HepG2 (cell line): ENCODE measurements around the gene ING2. TPM values are rescaled to one million over a fixed set of nuclear protein-coding genes. Genes with fewer than 3 reads are reported as not detected.

ENCODE experiments used
- ATAC-seq: fragments of 200-7000 bp; cut with Tn5 transposase; 3 replicates; pipeline ENCODE4 v1.9.1; 2020; ENCODE audit warnings: mild to moderate bottlenecking, moderate library complexity
- BruUV-seq: library from RNA; stranded (reverse); fragments of 400-500 nt; replicated peaks from 2 replicates; lab custom pipeline; 2021; lab: Mats Ljungman, UMichigan
- CTCF ChIA-PET: fragments of 300-600 bp; formaldehyde crosslinking; extraction: SDS; loops from one replicate; lab custom pipeline; 2021; ENCODE audit warnings: low total read pairs, inconsistent platforms, low intra/inter-chr PET ratio; lab: Yijun Ruan, JAX
- POLR2A ChIA-PET: fragments of 350-600 bp; sonication (Branson Sonifier 250); formaldehyde crosslinking; loops from one replicate; lab custom pipeline; 2020; ENCODE audit warnings: antibody characterized with exemption, inconsistent platforms; lab: Yijun Ruan, JAX
- DNase-seq: peaks from one replicate; pipeline ENCODE4 v3.0.0-alpha.2; 2015; ENCODE audit warnings: low spot score
- FAIRE-seq: peaks from 3 replicates; lab custom pipeline; 2011; peaks lifted over from hg19 to GRCh38; lab: Jason Lieb, UNC
- H2AFZ ChIP-seq: one replicate; pipeline ENCODE4 v1.6.1; 2011; ENCODE audit warnings: low read length, inconsistent platforms
- H3K27ac ChIP-seq: fragments of 300-600 bp; 3 replicates; pipeline ENCODE4 v1.8.0; 2011; ENCODE audit warnings: mixed run types, mild to moderate bottlenecking, mixed read lengths, low read length, inconsistent platforms; ENCODE audit not compliant: insufficient read depth; ENCODE audit errors: extremely low read length
- H3K27me3 ChIP-seq, 2 experiments: fragments of 200-600 bp in 1 of 2; 2 replicates in 1 of 2; 3 replicates in 1 of 2; pipeline versions ENCODE4 v1.6.0 to v1.8.0; 2011; ENCODE audit warnings: low read length in 2 of 2, mild to moderate bottlenecking in 2 of 2, moderate library complexity in 2 of 2, inconsistent platforms in 1 of 2; ENCODE audit not compliant: insufficient read depth in 2 of 2, control insufficient read depth in 1 of 2
- H3K36me3 ChIP-seq, 2 experiments: fragments of 200-600 bp in 1 of 2; replicated peaks in 1 of 2; 2 replicates in 1 of 2; 3 replicates in 1 of 2; pipeline versions ENCODE4 v1.5.1 to v1.8.0; 2011; ENCODE audit warnings: low read length in 2 of 2, inconsistent platforms in 1 of 2; ENCODE audit not compliant: insufficient read depth in 2 of 2, control insufficient read depth in 1 of 2
- H3K4me1 ChIP-seq: 2 replicates; pipeline ENCODE4 v1.5.1; 2012; ENCODE audit warnings: low read length, inconsistent platforms; ENCODE audit not compliant: insufficient read depth
- H3K4me2 ChIP-seq: 2 replicates; pipeline ENCODE4 v1.6.0; 2011; ENCODE audit warnings: low read depth, low read length, inconsistent platforms
- H3K4me3 ChIP-seq, 3 experiments: fragments of 200-600 bp in 1 of 3; sonication (generic), shearing (Covaris generic) in 1 of 3; replicated peaks in 1 of 3; 2 replicates each; pipeline ENCODE4 v1.5.1; 2011 to 2016; ENCODE audit warnings: low read length in 3 of 3, inconsistent platforms in 2 of 3, low read depth in 2 of 3, mild to moderate bottlenecking in 2 of 3, control low read depth in 1 of 3, mixed read lengths in 1 of 3; ENCODE audit not compliant: insufficient read depth in 1 of 3
- H3K79me2 ChIP-seq: one replicate; pipeline ENCODE4 v1.6.1; 2011; ENCODE audit warnings: low read length, inconsistent platforms; ENCODE audit not compliant: insufficient read depth
- H3K9ac ChIP-seq: 2 replicates; pipeline ENCODE4 v1.6.0; 2011; ENCODE audit warnings: mild to moderate bottlenecking, low read depth, low read length, inconsistent platforms; ENCODE audit not compliant: insufficient read depth
- H3K9me3 ChIP-seq: 2 replicates; pipeline ENCODE4 v1.5.1; 2012; ENCODE audit warnings: mild to moderate bottlenecking, low read length
- H4K20me1 ChIP-seq: 2 replicates; pipeline ENCODE4 v1.6.0; 2011; ENCODE audit warnings: inconsistent platforms, mild to moderate bottlenecking, low read length, moderate library complexity; ENCODE audit not compliant: insufficient read depth
- HOXD1 ChIP-seq: sonication (generic); formaldehyde crosslinking; IDR thresholded peaks from 2 replicates; pipeline ENCODE4 v1.5.0; 2020; ENCODE audit warnings: missing genetic modification reagents
- MATR3 ChIP-seq: sonication (generic); formaldehyde crosslinking; IDR thresholded peaks from 2 replicates; pipeline ENCODE4 v1.4.0; 2020; ENCODE audit warnings: missing genetic modification reagents
- SCMH1 ChIP-seq: sonication (generic); formaldehyde crosslinking; IDR thresholded peaks from 2 replicates; pipeline ENCODE4 v1.9.0; 2021; ENCODE audit warnings: missing genetic modification reagents, mild to moderate bottlenecking, borderline replicate concordance
- TAF1 ChIP-seq: sonication (generic); formaldehyde crosslinking; IDR thresholded peaks from 2 replicates; pipeline ENCODE4 v1.4.0; 2020; ENCODE audit warnings: missing genetic modification reagents
- ZBTB20 ChIP-seq: sonication (generic); formaldehyde crosslinking; IDR thresholded peaks from 2 replicates; pipeline ENCODE4 v1.8.1; 2023; ENCODE audit warnings: missing genetic modification reagents, low read depth, mild to moderate bottlenecking, borderline replicate concordance
- ZGPAT ChIP-seq: IDR thresholded peaks from 2 replicates; pipeline ENCODE4 v1.6.1; 2016; ENCODE audit warnings: mild to moderate bottlenecking
- ZNF12 ChIP-seq: sonication (generic); formaldehyde crosslinking; IDR thresholded peaks from 2 replicates; pipeline ENCODE4 v1.5.0; 2020; ENCODE audit warnings: missing genetic modification reagents
- ZNF276 ChIP-seq: sonication (generic); formaldehyde crosslinking; IDR thresholded peaks from 2 replicates; pipeline ENCODE4 v1.4.0; 2020; ENCODE audit warnings: mild to moderate bottlenecking, low read depth, missing genetic modification reagents
- WGBS: methylation state at CpG from one replicate; pipeline ENCODE4 v1.1.6; 2017; ENCODE audit warnings: low lambda C conversion rate; 5-methylcytosine and 5-hydroxymethylcytosine counted together
- in situ Hi-C: cut with HindIII; loops from 2 replicates; pipeline ENCODE4 v1.10.0; 2017; ENCODE audit warnings: low pct_unique_long_range_greater_than_20kb; ENCODE audit not compliant: extremely low pct_ligation_motif_present
- intact Hi-C: fragments of 100-400 bp; cut with micrococcal nuclease; formaldehyde crosslinking; loops from one replicate; pipeline ENCODE4 v1.10.0; 2022; ENCODE audit not compliant: unreplicated experiment
- polyA plus RNA-seq, 8 experiments: library from polyadenylated mRNA; depleted of rRNA in 3 of 8; stranded (reverse) in 7 of 8; unstranded in 1 of 8; fragments of >200 nt; fragmentation: Illumina TruSeq in 4 of 8; extraction: Trizol in 4 of 8; gene quantifications; 2 replicates each; pipeline versions ENCODE4 v1.2.1 to v1.2.3, GENCODE V29; 2011 to 2016; ENCODE audit warnings: low read depth in 4 of 8, missing spikeins in 1 of 8, mixed read lengths in 1 of 8; ENCODE audit not compliant: insufficient read depth in 1 of 8
- total RNA-seq, 5 experiments: library from RNA; depleted of rRNA; stranded (reverse); fragments of >200 nt; fragmentation: Illumina TruSeq; extraction: Trizol; gene quantifications; 2 replicates each; pipeline ENCODE4 v1.2.3, GENCODE V29; 2016; ENCODE audit warnings: low read depth in 1 of 5

The ING2 gene
- total and polyA plus RNA-seq, 2 of the 13 experiments (the other 11 are each of a cell fraction or from before 2014, with no cell fraction given) = 6.6 to 12.4 TPM

- no peaks in the 10 kb centered on the region for H4K20me1 ChIP-seq
Observed at GRCh38 chr4:183515411-183515810, 10.6 kb downstream of the ING2 start.

More at GRCh38 chr4:183515411-183515810, 10.6 kb downstream of the ING2 start:
- POLR2A ChIA-PET = no interaction called here
- TF ChIP-seq ZGPAT (CRISPR knock-in tag) (no peak), TAF1 (CRISPR knock-in tag) (no peak), HOXD1 (no peak), MATR3 (no peak), ZNF12 (CRISPR knock-in tag) (no peak), SCMH1 (no peak), ZNF276 (no peak), ZBTB20 (no peak)
- TF ChIP-seq, all 625 proteins: peak for 0
- in situ Hi-C loops (no loop called here), intact Hi-C loops (no loop called here)
- H3K36me3 ChIP-seq = peaks cover 2 to 12% of the 10 kb centered on the region in 2 experiments; a peak in 4 of 5 replicates
- no peaks in the 10 kb centered on the region for H3K4me1 ChIP-seq
- 83% methylated on average over 6 of the region's 6 CpGs for WGBS
- CTCF ChIA-PET = no interaction called here
- DNase-seq (no peak), FAIRE-seq (no peak), ATAC-seq (no peak)
- H3K9ac ChIP-seq = no peak overlapping the region
- no peak overlapping the region for H3K4me3 ChIP-seq
- H2AFZ ChIP-seq = no peak overlapping the region
- H3K79me2 ChIP-seq = no peaks in the 10 kb centered on the region
- H3K27me3 ChIP-seq = no peaks in the 10 kb centered on the region
- no peaks in the 10 kb centered on the region for H3K9me3 ChIP-seq
- no TSS peak for BruUV-seq
- H3K4me2 ChIP-seq = no peak overlapping the region
- H3K27ac ChIP-seq = no peak overlapping the region
